ENCODE measurements around the gene INPP4B. TPM values are rescaled to one million over a fixed set of nuclear protein-coding genes. Genes with fewer than 3 reads are reported as not detected.

Gene INPP4B
- total RNA-seq (10 to 100 TPM; 17.2 to 27.3 (median 20.1) TPM), polyA plus RNA-seq (1 to 10 TPM; 4.2 to 5.2 (median 4.8) TPM)

DNA sequence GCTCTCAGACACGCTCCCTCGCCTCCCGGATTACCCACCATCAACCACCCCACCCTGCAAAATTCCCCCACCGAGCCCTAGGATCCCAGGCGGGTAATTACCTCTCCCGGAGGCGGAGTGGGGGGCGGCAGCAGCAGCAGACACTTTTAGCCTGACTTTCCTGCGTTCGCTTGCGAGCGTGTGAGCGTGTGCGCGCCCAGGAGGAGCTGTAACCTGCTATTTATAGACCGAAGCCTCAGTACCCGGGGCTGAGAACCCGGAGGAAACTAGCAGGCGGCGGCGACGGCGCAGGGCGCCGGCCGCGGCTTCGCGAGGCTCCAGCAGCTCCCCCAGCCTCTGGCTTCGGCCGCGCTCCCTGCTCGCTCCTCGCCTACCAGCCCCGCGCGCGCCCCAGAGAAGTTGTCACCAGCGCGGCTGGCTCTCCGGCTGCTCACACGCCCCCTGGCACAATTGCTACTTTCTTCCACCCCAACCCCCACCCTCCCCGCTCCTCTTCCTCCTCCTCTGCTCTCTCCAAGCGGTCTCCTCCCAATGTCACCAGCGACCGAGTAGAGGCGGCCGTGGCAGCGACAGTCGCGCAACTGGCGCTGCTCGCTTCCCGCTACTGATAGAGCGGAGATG lies at the start of gene INPP4B:
Gene INPP4B (minus strand): TSS at position 194 of the 621 bp plus-strand sequence.
- H3K9me3 ChIP-seq, result no peaks in the 10 kb centered on the region
- peak within 1 kb of the TSS; percentile 72 to 82 (median 78) for H3K27ac ChIP-seq
- intact Hi-C loops (cut with DNase I), result loop anchor here (2.0 to 5.0 kb wide), 2 partner anchors 181 to 719 kb away; no protein-coding TSS in a partner anchor
- peaks cover 0 to 29% (median 9%) of the 10 kb centered on the region in 4 donors for H3K4me1 ChIP-seq
- WGBS, 2 donors, result 0 to 1% methylated on average over 55 of the region's 55 CpGs
- H3K27me3 ChIP-seq, result peaks cover 0 to 11% (median 0%) of the 10 kb centered on the region in 3 donors
- H3K36me3 ChIP-seq, result no peaks in the 10 kb centered on the region
- H3K4me3 ChIP-seq, result peak within 1 kb of the TSS; percentile 67 to 80 (median 75)
- TF ChIP-seq POLR2A (IDR thresholded peaks at IDR 0.05) (peak in 1 of 2 donors; percentile 35), POLR2AphosphoS5 (IDR thresholded peaks at IDR 0.05) (peak; percentile 30 to 68 (median 48)), EP300 (IDR thresholded peaks at IDR 0.05) (no peak)
- TF ChIP-seq, protein P1, sequence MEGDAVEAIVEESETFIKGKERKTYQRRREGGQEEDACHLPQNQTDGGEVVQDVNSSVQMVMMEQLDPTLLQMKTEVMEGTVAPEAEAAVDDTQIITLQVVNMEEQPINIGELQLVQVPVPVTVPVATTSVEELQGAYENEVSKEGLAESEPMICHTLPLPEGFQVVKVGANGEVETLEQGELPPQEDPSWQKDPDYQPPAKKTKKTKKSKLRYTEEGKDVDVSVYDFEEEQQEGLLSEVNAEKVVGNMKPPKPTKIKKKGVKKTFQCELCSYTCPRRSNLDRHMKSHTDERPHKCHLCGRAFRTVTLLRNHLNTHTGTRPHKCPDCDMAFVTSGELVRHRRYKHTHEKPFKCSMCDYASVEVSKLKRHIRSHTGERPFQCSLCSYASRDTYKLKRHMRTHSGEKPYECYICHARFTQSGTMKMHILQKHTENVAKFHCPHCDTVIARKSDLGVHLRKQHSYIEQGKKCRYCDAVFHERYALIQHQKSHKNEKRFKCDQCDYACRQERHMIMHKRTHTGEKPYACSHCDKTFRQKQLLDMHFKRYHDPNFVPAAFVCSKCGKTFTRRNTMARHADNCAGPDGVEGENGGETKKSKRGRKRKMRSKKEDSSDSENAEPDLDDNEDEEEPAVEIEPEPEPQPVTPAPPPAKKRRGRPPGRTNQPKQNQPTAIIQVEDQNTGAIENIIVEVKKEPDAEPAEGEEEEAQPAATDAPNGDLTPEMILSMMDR (IDR thresholded peaks at IDR 0.05), result no peak
- peak; percentile 79 for DNase-seq

DNA sequence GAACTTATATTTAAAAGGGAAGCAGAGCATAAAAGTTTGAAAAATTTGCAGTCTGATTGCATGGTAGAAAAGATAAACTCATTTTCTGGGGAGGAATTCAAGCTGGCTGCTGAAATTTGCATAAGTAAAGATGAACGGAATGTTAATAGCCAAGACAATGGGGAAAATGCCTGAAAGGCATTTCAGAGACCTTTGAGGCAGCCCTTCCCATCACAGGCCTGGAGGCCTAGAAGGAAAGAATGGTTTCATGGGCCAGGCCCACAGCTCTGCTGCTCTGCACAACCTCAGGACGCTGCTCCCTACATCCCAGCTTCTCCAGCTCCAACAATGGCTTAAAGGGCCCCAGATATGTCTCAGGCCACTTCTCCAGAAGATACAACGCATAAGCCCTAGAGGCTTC lies 46.9 kb upstream of the INPP4B start:
- intact Hi-C loops (cut with DNase I), result no loop called here

DNA sequence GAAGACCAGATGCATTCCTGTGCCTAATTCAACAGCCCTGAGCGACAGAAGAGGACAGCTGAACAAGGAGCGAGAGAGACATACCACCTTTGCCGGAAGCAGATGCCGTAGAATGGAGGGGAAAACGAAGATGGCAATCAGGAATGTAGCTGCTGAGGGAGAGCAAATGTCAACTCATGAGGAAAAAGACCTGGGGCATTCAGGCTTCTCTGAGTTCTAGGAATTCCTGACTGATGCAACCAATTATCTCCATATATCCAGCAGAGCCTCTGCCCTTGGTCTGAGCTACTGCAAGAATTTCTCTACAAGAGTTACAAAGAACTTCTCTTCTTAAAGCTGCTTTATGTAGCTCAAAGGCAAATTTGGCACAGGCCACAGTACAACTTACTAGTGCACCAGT lies 40.5 kb upstream of the INPP4B start:
- WGBS, 2 donors, result 92 to 94% methylated on average over 5 of the region's 5 CpGs
- no peaks in the 10 kb centered on the region for H3K36me3 ChIP-seq
- no peak overlapping the region for H3K27ac ChIP-seq
- intact Hi-C loops (cut with DNase I), result loop anchor here (10.0 kb wide), 1 partner anchor 198 kb away; no protein-coding TSS in a partner anchor
- H3K9me3 ChIP-seq, result no peaks in the 10 kb centered on the region
- TF ChIP-seq, protein P1 (IDR thresholded peaks at IDR 0.05), result no peak
- TF ChIP-seq POLR2A (IDR thresholded peaks at IDR 0.05) (no peak), POLR2AphosphoS5 (IDR thresholded peaks at IDR 0.05) (no peak), EP300 (IDR thresholded peaks at IDR 0.05) (no peak)
- no peaks in the 10 kb centered on the region for H3K4me1 ChIP-seq
- H3K27me3 ChIP-seq, result no peaks in the 10 kb centered on the region
- no peak for DNase-seq
- no peak overlapping the region for H3K4me3 ChIP-seq

More for the DNA sequence above, 46.9 kb upstream of the INPP4B start:
- peaks cover 0 to 6% (median 0%) of the 10 kb centered on the region in 4 donors for H3K9me3 ChIP-seq
- WGBS, 2 donors, result 81 to 90% methylated on average over 3 of the region's 3 CpGs
- no peak overlapping the region for H3K27ac ChIP-seq
- TF ChIP-seq EP300 (IDR thresholded peaks at IDR 0.05) (no peak), POLR2A (IDR thresholded peaks at IDR 0.05) (no peak), POLR2AphosphoS5 (IDR thresholded peaks at IDR 0.05) (no peak)
- TF ChIP-seq, protein P1 (IDR thresholded peaks at IDR 0.05), result no peak
- H3K27me3 ChIP-seq, result no peaks in the 10 kb centered on the region
- DNase-seq, result no peak
- no peaks in the 10 kb centered on the region for H3K36me3 ChIP-seq
- no peak overlapping the region for H3K4me3 ChIP-seq
- H3K4me1 ChIP-seq, result no peaks in the 10 kb centered on the region

DNA sequence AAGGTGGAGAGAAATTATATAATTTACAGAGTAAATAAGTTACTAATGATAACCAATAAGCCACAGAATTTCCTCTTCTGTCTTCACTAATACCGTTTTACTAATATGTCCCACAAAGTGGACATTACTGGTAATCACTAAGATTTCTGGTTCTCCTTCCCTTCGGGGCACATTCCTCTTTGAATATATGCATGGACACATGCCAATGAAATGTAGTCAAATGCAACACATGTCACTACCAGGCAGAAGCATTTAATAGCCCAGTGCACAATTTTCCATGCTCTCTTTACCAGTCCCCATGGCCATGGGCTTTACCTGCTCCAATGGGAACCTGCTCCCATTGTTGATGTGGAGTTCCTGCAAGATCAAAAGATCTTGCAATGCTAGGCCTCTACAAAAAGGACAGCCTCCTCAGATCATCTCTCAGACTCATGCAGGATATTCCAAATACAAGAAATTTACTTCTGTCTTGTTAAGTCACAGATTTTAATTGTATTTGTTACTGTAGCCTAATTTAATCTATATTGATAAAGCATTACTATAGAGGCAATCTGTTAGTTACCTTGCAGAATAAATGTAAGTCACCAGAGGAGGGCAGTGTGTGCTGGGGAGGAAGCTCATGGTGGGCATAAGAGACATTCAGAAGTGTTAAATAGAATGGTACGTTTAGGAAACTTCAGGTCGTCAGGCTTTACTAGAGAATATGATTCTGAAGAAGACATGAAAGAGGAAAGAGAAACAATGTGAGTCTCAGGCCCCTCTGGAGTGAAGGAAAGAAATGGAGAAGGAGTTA lies 37.1 kb upstream of the INPP4B start:
- Histone ChIP-seq H3K27me3 (no peaks in the 10 kb centered on the region), H3K9me3 (no peaks in the 10 kb centered on the region), H3K36me3 (no peaks in the 10 kb centered on the region), H3K4me3 (no peak overlapping the region), H3K27ac (no peak overlapping the region), H3K4me1 (no peaks in the 10 kb centered on the region)
- 59 to 68% methylated on average over 4 of the region's 4 CpGs for WGBS, 2 donors
- DNase-seq, result no peak
- no peak for TF ChIP-seq POLR2A (IDR thresholded peaks at IDR 0.05)
- TF ChIP-seq, protein P1 (IDR thresholded peaks at IDR 0.05), result peak in 3 of 4 experiments; percentile 33 to 47 (median 35)
- intact Hi-C loops (cut with DNase I), result loop anchor here (5.0 to 10.0 kb wide), 2 partner anchors 139 to 202 kb away; no protein-coding TSS in a partner anchor
